ENCODE data around the gene MOSMO. TPM values are rescaled to one million over a fixed set of nuclear protein-coding genes. Genes with fewer than 3 reads are reported as not detected.

The MOSMO gene
- total and polyA plus RNA-seq, 2 of the 13 experiments (the other 11 are each of a cell fraction or from before 2014, with no cell fraction given), result 26.7 to 32.6 TPM

DNA sequence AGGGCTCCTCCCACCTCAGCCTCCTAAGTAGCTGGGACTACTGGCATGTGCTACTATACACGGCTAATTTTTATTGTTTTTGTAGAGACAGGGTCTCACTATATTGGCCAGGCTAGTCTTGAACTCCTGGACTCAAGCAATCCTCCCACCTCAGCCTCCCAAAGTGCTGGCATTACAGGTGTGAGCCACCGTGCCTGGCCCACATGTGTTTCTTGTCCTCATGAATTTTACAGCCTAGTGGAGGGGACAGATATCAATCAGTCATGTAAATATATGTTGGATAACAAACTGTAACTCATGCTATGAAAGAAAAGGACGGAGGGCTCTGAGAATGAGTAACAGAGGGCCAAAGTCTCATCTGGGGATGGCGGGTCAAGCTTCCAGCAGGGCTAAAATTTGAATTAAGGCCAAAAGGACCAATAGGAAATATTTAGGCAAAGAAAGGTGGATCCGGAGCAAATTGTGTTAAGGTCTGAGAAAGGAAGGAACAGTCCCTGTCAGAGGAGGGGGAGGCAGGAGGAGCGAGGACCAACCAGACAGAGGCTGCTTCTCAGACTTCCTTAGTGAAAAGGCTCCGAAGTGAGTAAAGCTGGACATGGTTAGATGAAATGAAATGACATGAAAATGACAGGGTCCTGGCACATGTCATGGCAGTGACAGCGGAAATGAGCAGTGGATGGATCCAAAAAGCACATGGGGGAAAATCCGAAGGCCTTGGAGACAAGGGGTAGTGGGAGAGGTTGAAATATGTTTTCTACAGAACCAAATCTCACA lies 10.8 kb upstream of the MOSMO start (continued):
- TF ChIP-seq BATF2 (CRISPR knock-in tag; IDR thresholded peaks at IDR 0.05), result no peak
- no peak for TF ChIP-seq XRCC5 (optimal IDR thresholded peaks at IDR 0.05; ENCODE audit: low read length)
- TF ChIP-seq ZMYM2 (CRISPR knock-in tag; IDR thresholded peaks at IDR 0.05), result peak; percentile 73
- TF ChIP-seq NR1H2 (CRISPR knock-in tag; IDR thresholded peaks at IDR 0.05; ENCODE audit: borderline replicate concordance, low read depth), result no peak
- TF ChIP-seq ZNF570 (CRISPR knock-in tag; IDR thresholded peaks at IDR 0.05; ENCODE audit: borderline replicate concordance), result no peak
- no peak for TF ChIP-seq RAD51 (IDR thresholded peaks at IDR 0.05; ENCODE audit: borderline replicate concordance)
- no peak for TF ChIP-seq ZNF800 (CRISPR knock-in tag; IDR thresholded peaks at IDR 0.05)
- no peak for TF ChIP-seq SNRNP70 (IDR thresholded peaks at IDR 0.05; ENCODE audit: low read depth, low read length)
- TF ChIP-seq ZNF543 (CRISPR knock-in tag; IDR thresholded peaks at IDR 0.05), result 0 out of 2 replicates have a peak, but pooled peaks have one; percentile 59
- no peak for TF ChIP-seq GRHL1 (CRISPR knock-in tag; conservative IDR thresholded peaks at IDR 0.05)
- TF ChIP-seq, protein P1, sequence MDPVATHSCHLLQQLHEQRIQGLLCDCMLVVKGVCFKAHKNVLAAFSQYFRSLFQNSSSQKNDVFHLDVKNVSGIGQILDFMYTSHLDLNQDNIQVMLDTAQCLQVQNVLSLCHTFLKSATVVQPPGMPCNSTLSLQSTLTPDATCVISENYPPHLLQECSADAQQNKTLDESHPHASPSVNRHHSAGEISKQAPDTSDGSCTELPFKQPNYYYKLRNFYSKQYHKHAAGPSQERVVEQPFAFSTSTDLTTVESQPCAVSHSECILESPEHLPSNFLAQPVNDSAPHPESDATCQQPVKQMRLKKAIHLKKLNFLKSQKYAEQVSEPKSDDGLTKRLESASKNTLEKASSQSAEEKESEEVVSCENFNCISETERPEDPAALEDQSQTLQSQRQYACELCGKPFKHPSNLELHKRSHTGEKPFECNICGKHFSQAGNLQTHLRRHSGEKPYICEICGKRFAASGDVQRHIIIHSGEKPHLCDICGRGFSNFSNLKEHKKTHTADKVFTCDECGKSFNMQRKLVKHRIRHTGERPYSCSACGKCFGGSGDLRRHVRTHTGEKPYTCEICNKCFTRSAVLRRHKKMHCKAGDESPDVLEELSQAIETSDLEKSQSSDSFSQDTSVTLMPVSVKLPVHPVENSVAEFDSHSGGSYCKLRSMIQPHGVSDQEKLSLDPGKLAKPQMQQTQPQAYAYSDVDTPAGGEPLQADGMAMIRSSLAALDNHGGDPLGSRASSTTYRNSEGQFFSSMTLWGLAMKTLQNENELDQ (CRISPR knock-in tag; IDR thresholded peaks at IDR 0.05; ENCODE audit: borderline replicate concordance), result no peak
- peak; percentile 75; the same call in 1 of the 2 replicates for TF ChIP-seq ARID3A (IDR thresholded peaks at IDR 0.05; ENCODE audit: low read depth, low read length)
- TF ChIP-seq POGZ (CRISPR knock-in tag; IDR thresholded peaks at IDR 0.05), result 0 out of 2 replicates have a peak, but pooled peaks have one; percentile 14
- TF ChIP-seq ZNF652 (CRISPR knock-in tag; IDR thresholded peaks at IDR 0.05; ENCODE audit: borderline replicate concordance, low read depth), result peak; percentile 8; the same call in 1 of the 2 replicates
- no peak for TF ChIP-seq EZH2 (conservative IDR thresholded peaks at IDR 0.05; ENCODE audit: low read depth, low read length)
- peak; percentile 37; the same call in 1 of the 2 replicates for TF ChIP-seq ZFX (CRISPR knock-in tag; IDR thresholded peaks at IDR 0.05; ENCODE audit: low read depth)
- TF ChIP-seq, protein P2, sequence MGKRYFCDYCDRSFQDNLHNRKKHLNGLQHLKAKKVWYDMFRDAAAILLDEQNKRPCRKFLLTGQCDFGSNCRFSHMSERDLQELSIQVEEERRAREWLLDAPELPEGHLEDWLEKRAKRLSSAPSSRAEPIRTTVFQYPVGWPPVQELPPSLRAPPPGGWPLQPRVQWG (CRISPR knock-in tag; IDR thresholded peaks at IDR 0.05; ENCODE audit: borderline replicate concordance, low read depth), result no peak
- TF ChIP-seq BRCA1 (CRISPR knock-in tag; IDR thresholded peaks at IDR 0.05), result no peak
- 0 out of 2 replicates have a peak, but pooled peaks have one; percentile 15 for TF ChIP-seq ATF5 (CRISPR knock-in tag; IDR thresholded peaks at IDR 0.05; ENCODE audit: low read depth)

Data from HepG2 (cell line).